Measurements from ENCODE around the gene ROR1. TPM values are rescaled to one million over a fixed set of nuclear protein-coding genes. Genes with fewer than 3 reads are reported as not detected.

The ROR1 gene
- total RNA-seq, 2 experiments from 2014 or later = 0.47 to 1.4 TPM

GRCh38 chr1:64042331-64043100 is 268.7 kb downstream of the ROR1 start:
- Histone ChIP-seq H2AFZ (ENCODE audit: low read length) (no peak overlapping the region), H3K4me2 (ENCODE audit: low read length) (no peak overlapping the region), H3K79me2 (ENCODE audit: insufficient read depth, low read depth, low read length) (no peaks in the 10 kb centered on the region), H3K9me3 (ENCODE audit: low read length) (no peaks in the 10 kb centered on the region), H3K27ac (ENCODE audit: low read depth, low read length, poor library complexity, severe bottlenecking) (no peak overlapping the region), H3K4me3 (ENCODE audit: low read depth, low read length, poor library complexity, severe bottlenecking) (no peak overlapping the region), H4K20me1 (ENCODE audit: insufficient read depth, low read length) (no peaks in the 10 kb centered on the region), H3K36me3 (ENCODE audit: insufficient read depth, low read length) (no peaks in the 10 kb centered on the region), H3K4me1 (ENCODE audit: insufficient read depth, low read length, poor library complexity, severe bottlenecking) (no peaks in the 10 kb centered on the region), H3K9me2 (ENCODE audit: insufficient read depth, low read length) (no peaks in the 10 kb centered on the region)
- POLR2A ChIA-PET = interaction anchor here (0.8 kb wide), 1 partner anchor 11 kb away, joined by 3 read pairs; no protein-coding TSS in a partner anchor
- CTCF ChIA-PET (ENCODE audit: unreplicated experiment) = no interaction called here
- BruUV-seq (replicated peaks) = no TSS peak
- DNase-seq (ENCODE audit: low spot score) = no peak
- TF ChIP-seq CTCF (conservative IDR thresholded peaks at IDR 0.05; ENCODE audit: low read length) (no peak), EZH2phosphoT487 (IDR thresholded peaks at IDR 0.05; ENCODE audit: borderline replicate concordance, low read depth, low read length) (no peak)
- intact Hi-C loops (cut with micrococcal nuclease; ENCODE audit: unreplicated experiment) = no loop called here

GRCh38 chr1:64043288-64043687 is 269.5 kb downstream of the ROR1 start:
- BruUV-seq (replicated peaks) = no TSS peak

More at GRCh38 chr1:64043288-64043687, 269.5 kb downstream of the ROR1 start:
- DNase-seq (ENCODE audit: low spot score) = no peak
- no peaks in the 10 kb centered on the region for H3K9me2 ChIP-seq (ENCODE audit: insufficient read depth, low read length)
- no peaks in the 10 kb centered on the region for H4K20me1 ChIP-seq (ENCODE audit: insufficient read depth, low read length)
- H3K4me1 ChIP-seq (ENCODE audit: insufficient read depth, low read length, poor library complexity, severe bottlenecking) = no peaks in the 10 kb centered on the region
- H3K27ac ChIP-seq (ENCODE audit: low read depth, low read length, poor library complexity, severe bottlenecking) = no peak overlapping the region
- H3K4me3 ChIP-seq (ENCODE audit: low read depth, low read length, poor library complexity, severe bottlenecking) = no peak overlapping the region
- no peaks in the 10 kb centered on the region for H3K36me3 ChIP-seq (ENCODE audit: insufficient read depth, low read length)
- no peak for TF ChIP-seq EZH2phosphoT487 (IDR thresholded peaks at IDR 0.05; ENCODE audit: borderline replicate concordance, low read depth, low read length)
- no peak for TF ChIP-seq CTCF (conservative IDR thresholded peaks at IDR 0.05; ENCODE audit: low read length)
- H3K4me2 ChIP-seq (ENCODE audit: low read length) = no peak overlapping the region
- no peak overlapping the region for H2AFZ ChIP-seq (ENCODE audit: low read length)
- intact Hi-C loops (cut with micrococcal nuclease; ENCODE audit: unreplicated experiment) = no loop called here
- no peaks in the 10 kb centered on the region for H3K79me2 ChIP-seq (ENCODE audit: insufficient read depth, low read depth, low read length)
- no peaks in the 10 kb centered on the region for H3K9me3 ChIP-seq (ENCODE audit: low read length)
- ChIA-PET CTCF (ENCODE audit: unreplicated experiment) (no interaction called here), POLR2A (interaction anchor here (0.8 kb wide), 1 partner anchor 10 kb away, joined by 3 read pairs; no protein-coding TSS in a partner anchor)

Data from OCI-LY7 (cell line).